WTC11 (cell line): ENCODE results near the gene HCRTR1. TPM values are rescaled to one million over a fixed set of nuclear protein-coding genes. Genes with fewer than 3 reads are reported as not detected.

Experiments
- ATAC-seq: fragments of 200-7000 bp; cut with Tn5 transposase; 2 replicates; pipeline ENCODE4 v1.10.0; 2021; ENCODE audit warnings: mild to moderate bottlenecking, moderate library complexity
- CTCF ChIA-PET: fragments of 300-600 bp; sonication (Branson Sonifier 250); formaldehyde crosslinking; loops from one replicate; lab custom pipeline; 2021; ENCODE audit warnings: antibody characterized with exemption; lab: Charles Lee
- POLR2A ChIA-PET: fragments of 350-600 bp; sonication (Branson Sonifier 250); formaldehyde crosslinking; loops from one replicate; lab custom pipeline; 2021; ENCODE audit warnings: antibody characterized with exemption; lab: Charles Lee
- DNase-seq: peaks from one replicate; pipeline ENCODE4 v3.0.0; 2021; ENCODE audit warnings: low spot score
- H3K27ac Mint-ChIP-seq: 2 replicates; pipeline ENCODE4 v1.8.0; 2021; ENCODE audit warnings: mixed read lengths
- H3K27me3 Mint-ChIP-seq: 2 replicates; pipeline ENCODE4 v1.8.0; 2021; ENCODE audit warnings: low read depth, mild to moderate bottlenecking, moderate library complexity, mixed read lengths
- H3K36me3 Mint-ChIP-seq: 2 replicates; pipeline ENCODE4 v1.8.0; 2021; ENCODE audit warnings: mixed read lengths
- H3K4me1 Mint-ChIP-seq: 2 replicates; pipeline ENCODE4 v1.8.0; 2022; ENCODE audit warnings: mixed read lengths
- H3K4me3 Mint-ChIP-seq: 2 replicates; pipeline ENCODE4 v1.8.0; 2021; ENCODE audit warnings: mild to moderate bottlenecking, moderate library complexity, mixed read lengths
- H3K9me3 Mint-ChIP-seq: 2 replicates; pipeline ENCODE4 v1.8.0; 2021; ENCODE audit warnings: mixed read lengths
- ELF4 ChIP-seq: sonication (generic); formaldehyde crosslinking; IDR thresholded peaks from 2 replicates; pipeline ENCODE4 v1.8.1; 2022; ENCODE audit warnings: low read depth, mild to moderate bottlenecking, moderate library complexity, missing genetic modification reagents
- FOXJ3 ChIP-seq: sonication (generic); formaldehyde crosslinking; IDR thresholded peaks from 2 replicates; pipeline ENCODE4 v1.9.0; 2021; ENCODE audit warnings: missing genetic modification reagents, mild to moderate bottlenecking, borderline replicate concordance
- GTF2I ChIP-seq: fragments of 250-450 bp; sonication (Bioruptor Pico); conservative IDR thresholded peaks from 2 replicates; pipeline ENCODE4 v1.4.0; 2021; ENCODE audit warnings: mild to moderate bottlenecking
- NR2C2 ChIP-seq: sonication (generic); formaldehyde crosslinking; IDR thresholded peaks from 2 replicates; pipeline ENCODE4 v1.8.0; 2022; ENCODE audit warnings: mild to moderate bottlenecking, missing genetic modification reagents
- SOX15 ChIP-seq: fragments of 250-450 bp; sonication (Bioruptor Pico); IDR thresholded peaks from 2 replicates; pipeline ENCODE4 v1.9.0; 2021; ENCODE audit warnings: mild to moderate bottlenecking
- STAT6 ChIP-seq: sonication (generic); formaldehyde crosslinking; conservative IDR thresholded peaks from 2 replicates; pipeline ENCODE4 v1.8.1; 2023; ENCODE audit warnings: mild to moderate bottlenecking, low read depth, missing genetic modification reagents, moderate library complexity
- TEAD4 ChIP-seq: sonication (generic); formaldehyde crosslinking; IDR thresholded peaks from 2 replicates; pipeline ENCODE4 v1.8.0; 2022; ENCODE audit warnings: mild to moderate bottlenecking, missing genetic modification reagents
- ZNF423 ChIP-seq: fragments of 250-450 bp; sonication (Bioruptor Pico); IDR thresholded peaks from 2 replicates; pipeline ENCODE4 v2.1.2; 2022; ENCODE audit warnings: mild to moderate bottlenecking, moderate library complexity
- ZNF512 ChIP-seq: sonication (generic); formaldehyde crosslinking; IDR thresholded peaks from 2 replicates; pipeline ENCODE4 v1.8.1; 2022; ENCODE audit warnings: missing genetic modification reagents, borderline replicate concordance
- ZNF671 ChIP-seq: fragments of 250-450 bp; sonication (Bioruptor Pico); IDR thresholded peaks from 2 replicates; pipeline ENCODE4 v1.8.0; 2021; ENCODE audit warnings: mild to moderate bottlenecking
- total RNA-seq: library from RNA; stranded (reverse); gene quantifications from 3 replicates; pipeline ENCODE4 v1.2.3, GENCODE V29; 2021
- TF ChIP-seq, protein P1 (sequence below): sonication (generic); formaldehyde crosslinking; conservative IDR thresholded peaks from 2 replicates; pipeline ENCODE4 v1.8.1; 2022; ENCODE audit warnings: mild to moderate bottlenecking, missing genetic modification reagents
- TF ChIP-seq, protein P2 (sequence below): fragments of 250-450 bp; sonication (Bioruptor Pico); IDR thresholded peaks from 2 replicates; pipeline ENCODE4 v1.9.0; 2021; ENCODE audit warnings: mild to moderate bottlenecking

Gene HCRTR1
- total RNA-seq, 1 experiment from 2014 or later: 0.13 TPM

DNA sequence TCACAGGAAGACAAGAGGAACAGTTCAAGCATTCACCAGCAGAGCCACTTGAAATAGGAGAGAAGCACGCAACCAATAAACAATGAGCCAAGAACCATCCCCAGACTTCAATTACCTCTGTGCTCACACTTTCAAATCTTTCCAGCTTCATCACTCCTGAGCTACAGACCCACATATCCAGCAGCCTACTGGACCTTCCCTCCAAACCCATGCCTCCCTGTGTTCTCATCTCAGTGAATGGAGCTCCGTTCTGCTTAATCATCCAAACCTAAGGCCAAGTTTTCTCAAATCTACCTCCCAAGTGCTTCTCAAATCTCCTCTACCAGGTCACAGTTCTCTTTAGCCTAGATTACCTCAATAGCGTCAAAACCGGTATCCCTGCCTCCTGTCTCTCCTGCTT is 23.5 kb downstream of the HCRTR1 start:
- DNase-seq (no peak), ATAC-seq (no peak)
- Mint-ChIP-seq H3K36me3 (no peaks in the 10 kb centered on the region), H3K27ac (no peak overlapping the region), H3K4me3 (no peak overlapping the region), H3K9me3 (no peaks in the 10 kb centered on the region), H3K27me3 (no peaks in the 10 kb centered on the region), H3K4me1 (peaks cover 19% of the 10 kb centered on the region)
- TF ChIP-seq, protein P1, sequence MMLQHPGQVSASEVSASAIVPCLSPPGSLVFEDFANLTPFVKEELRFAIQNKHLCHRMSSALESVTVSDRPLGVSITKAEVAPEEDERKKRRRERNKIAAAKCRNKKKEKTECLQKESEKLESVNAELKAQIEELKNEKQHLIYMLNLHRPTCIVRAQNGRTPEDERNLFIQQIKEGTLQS (CRISPR knock-in tag): no peak
- TF ChIP-seq FOXJ3 (CRISPR knock-in tag) (no peak), ZNF423 (no peak), SOX15 (no peak)
- ChIA-PET POLR2A (no interaction called here), CTCF (interaction anchor here (0.5 to 6.0 kb wide), 11 partner anchors 8 to 148 kb away, joined by 3 to 28 read pairs (median 4); partner anchors contain the start of gene HCRTR1)

- no peaks in the 10 kb centered on the region; the same call in 1 of the 2 replicates for H3K9me3 Mint-ChIP-seq
- no peaks in the 10 kb centered on the region for H3K36me3 Mint-ChIP-seq
- H3K27ac Mint-ChIP-seq: no peak overlapping the region; the same call in 1 of the 2 replicates
- peaks cover 19% of the 10 kb centered on the region for H3K4me1 Mint-ChIP-seq
- ATAC-seq (no peak), DNase-seq (no peak)
- CTCF ChIA-PET: interaction anchor here (0.6 to 6.0 kb wide), 7 partner anchors 9 to 147 kb away, joined by 3 to 31 read pairs (median 6); no protein-coding TSS in a partner anchor
- H3K4me3 Mint-ChIP-seq: no peak overlapping the region; the same call in 1 of the 2 replicates
- H3K27me3 Mint-ChIP-seq: no peaks in the 10 kb centered on the region; the same call in 1 of the 2 replicates
- POLR2A ChIA-PET: no interaction called here
- no peak for TF ChIP-seq STAT6 (CRISPR knock-in tag)
- TF ChIP-seq, protein P2, sequence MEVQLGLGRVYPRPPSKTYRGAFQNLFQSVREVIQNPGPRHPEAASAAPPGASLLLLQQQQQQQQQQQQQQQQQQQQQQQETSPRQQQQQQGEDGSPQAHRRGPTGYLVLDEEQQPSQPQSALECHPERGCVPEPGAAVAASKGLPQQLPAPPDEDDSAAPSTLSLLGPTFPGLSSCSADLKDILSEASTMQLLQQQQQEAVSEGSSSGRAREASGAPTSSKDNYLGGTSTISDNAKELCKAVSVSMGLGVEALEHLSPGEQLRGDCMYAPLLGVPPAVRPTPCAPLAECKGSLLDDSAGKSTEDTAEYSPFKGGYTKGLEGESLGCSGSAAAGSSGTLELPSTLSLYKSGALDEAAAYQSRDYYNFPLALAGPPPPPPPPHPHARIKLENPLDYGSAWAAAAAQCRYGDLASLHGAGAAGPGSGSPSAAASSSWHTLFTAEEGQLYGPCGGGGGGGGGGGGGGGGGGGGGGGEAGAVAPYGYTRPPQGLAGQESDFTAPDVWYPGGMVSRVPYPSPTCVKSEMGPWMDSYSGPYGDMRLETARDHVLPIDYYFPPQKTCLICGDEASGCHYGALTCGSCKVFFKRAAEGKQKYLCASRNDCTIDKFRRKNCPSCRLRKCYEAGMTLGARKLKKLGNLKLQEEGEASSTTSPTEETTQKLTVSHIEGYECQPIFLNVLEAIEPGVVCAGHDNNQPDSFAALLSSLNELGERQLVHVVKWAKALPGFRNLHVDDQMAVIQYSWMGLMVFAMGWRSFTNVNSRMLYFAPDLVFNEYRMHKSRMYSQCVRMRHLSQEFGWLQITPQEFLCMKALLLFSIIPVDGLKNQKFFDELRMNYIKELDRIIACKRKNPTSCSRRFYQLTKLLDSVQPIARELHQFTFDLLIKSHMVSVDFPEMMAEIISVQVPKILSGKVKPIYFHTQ (CRISPR knock-in tag): no peak
- no peak for TF ChIP-seq ZNF512 (CRISPR knock-in tag)
These were observed 24.9 kb downstream of the HCRTR1 start for GRCh38 chr1:31642366-31642765.

GRCh38 chr1:31642897-31643296 is 25.4 kb downstream of the HCRTR1 start:
- Mint-ChIP-seq H3K27me3 (no peaks in the 10 kb centered on the region; the same call in 1 of the 2 replicates), H3K27ac (peak overlapping the region; percentile 33; the same call in 1 of the 2 replicates), H3K4me3 (peak overlapping the region; percentile 12; the same call in 1 of the 2 replicates), H3K4me1 (peaks cover 19% of the 10 kb centered on the region), H3K9me3 (no peaks in the 10 kb centered on the region; the same call in 1 of the 2 replicates), H3K36me3 (no peaks in the 10 kb centered on the region)
- ChIA-PET POLR2A (no interaction called here), CTCF (interaction anchor here (0.7 to 6.0 kb wide), 8 partner anchors 10 to 146 kb away, joined by 3 to 31 read pairs (median 6); no protein-coding TSS in a partner anchor)
- no peak for ATAC-seq
- TF ChIP-seq ZNF423: no peak
- TF ChIP-seq ELF4: no peak
- TF ChIP-seq NR2C2 (CRISPR knock-in tag): no peak
- DNase-seq: no peak

DNA sequence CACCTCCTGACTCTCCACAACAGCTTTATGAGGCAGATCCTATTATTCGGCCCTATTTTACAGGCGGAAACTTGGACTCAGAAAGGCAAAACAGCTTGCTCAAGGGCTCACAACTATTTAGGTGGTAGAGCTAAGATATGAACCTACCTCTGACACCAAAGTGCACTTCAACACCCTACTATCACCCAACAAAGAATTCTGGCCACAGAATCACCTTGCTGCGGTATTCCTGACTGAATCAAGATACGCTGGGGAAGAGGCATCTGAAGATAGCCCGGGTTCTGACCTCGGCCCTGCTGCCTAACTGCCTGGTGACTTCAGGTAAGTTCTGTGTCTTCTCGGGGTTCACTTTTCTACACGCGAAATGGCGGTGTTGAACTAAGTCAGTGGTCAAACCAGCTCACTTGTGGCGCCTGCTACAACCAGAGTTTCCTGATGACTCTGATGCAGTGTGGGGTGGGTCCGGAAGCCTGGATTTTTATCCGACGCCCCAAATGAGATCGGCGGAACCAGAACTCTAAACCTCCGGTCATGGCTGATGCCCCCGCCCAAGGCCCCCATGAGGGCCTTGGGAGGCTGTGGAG is 26.6 kb downstream of the HCRTR1 start:
- POLR2A ChIA-PET: interaction anchor here (0.7 kb wide), 1 partner anchor 26 kb away, joined by 3 read pairs; no protein-coding TSS in a partner anchor
- TF ChIP-seq ZNF512 (CRISPR knock-in tag): no peak
- TF ChIP-seq TEAD4: no peak
- no peak for TF ChIP-seq GTF2I (CRISPR knock-in tag)
- TF ChIP-seq ZNF671 (CRISPR knock-in tag): peak; percentile 26; the same call in 1 of the 2 replicates
- TF ChIP-seq, all 79 proteins: peak for 1
- no peaks in the 10 kb centered on the region; the same call in 1 of the 2 replicates for H3K27me3 Mint-ChIP-seq
- H3K27ac Mint-ChIP-seq: peak overlapping the region; percentile 100
- no peaks in the 10 kb centered on the region; the same call in 1 of the 2 replicates for H3K9me3 Mint-ChIP-seq
- CTCF ChIA-PET: interaction anchor here (0.9 to 3.8 kb wide), 13 partner anchors 11 to 171 kb away, joined by 3 to 31 read pairs (median 8); partner anchors contain the start of gene SPOCD1
- peaks cover 19% of the 10 kb centered on the region for H3K4me1 Mint-ChIP-seq
- no peak for DNase-seq
- peak overlapping the region; percentile 94 for H3K4me3 Mint-ChIP-seq
- H3K36me3 Mint-ChIP-seq: no peaks in the 10 kb centered on the region
- ATAC-seq: no peak
